Thyroid gland (tissue), 4 donors: ENCODE measurements around the gene OCIAD1. TPM values are rescaled to one million over a fixed set of nuclear protein-coding genes. Genes with fewer than 3 reads are reported as not detected.
A peak's percentile ranks its signal among the peaks of the same experiment; 100 is the strongest.

Source experiments
- DNase-seq, 2 donors: peaks; one replicate each; pipeline ENCODE4 v3.0.0-alpha.2; 2019
- H3K27ac ChIP-seq, 3 donors: fragments of 200-600 bp; sonication (generic); 1 replicate in 2 of 3; 2 replicates in 1 of 3; pipeline ENCODE4 v1.5.1; 2016 to 2019; ENCODE audit warnings: mild to moderate bottlenecking in 1 of 3, moderate library complexity in 1 of 3
- H3K27me3 ChIP-seq: fragments of 200-600 bp; sonication (generic); one replicate; pipeline ENCODE4 v1.5.1; 2019
- H3K36me3 ChIP-seq, 2 donors: fragments of 200-600 bp; sonication (generic); one replicate each; pipeline ENCODE4 v1.5.1; 2016 to 2019
- H3K4me1 ChIP-seq, 2 donors: fragments of 200-600 bp; sonication (generic); one replicate each; pipeline ENCODE4 v1.5.1; 2017 to 2019
- H3K4me3 ChIP-seq, 3 donors: fragments of 200-600 bp; sonication (generic); replicated peaks in 1 of 3; 1 replicate in 2 of 3; 2 replicates in 1 of 3; pipeline ENCODE4 v1.5.1; 2016; ENCODE audit warnings: mild to moderate bottlenecking in 1 of 3
- H3K9me3 ChIP-seq: fragments of 200-600 bp; sonication (generic); one replicate; pipeline ENCODE4 v1.5.1; 2017
- POLR2A ChIP-seq, 2 donors: fragments of 450-650 bp; IDR thresholded peaks; one replicate each; pipeline ENCODE4 v1.6.1; 2017; ENCODE audit warnings: antibody characterized with exemption in 2 of 2, mild to moderate bottlenecking in 2 of 2, moderate library complexity in 1 of 2
- WGBS, 2 donors: methylation state at CpG; one replicate each; pipeline ENCODE4 v1.1.5; 2017; 5-methylcytosine and 5-hydroxymethylcytosine counted together
- intact Hi-C: fragments of 100-400 bp; cut with DNase I; formaldehyde crosslinking; loops from one replicate; pipeline ENCODE4 v1.15.1; 2023
- total RNA-seq, 4 donors: library from RNA; depleted of rRNA; stranded (reverse); fragments of >200 nt; gene quantifications; one replicate each; pipeline ENCODE4 v1.2.3, GENCODE V29; 2016
- TF ChIP-seq, protein P1 (sequence below), 6 experiments: fragments of 200-600 bp in 3 of 6; fragments of 450-650 bp in 3 of 6; sonication (generic) in 3 of 6; IDR thresholded peaks; one replicate each; pipeline ENCODE4 v1.5.1; 2016 to 2019; ENCODE audit warnings: antibody characterized with exemption in 6 of 6, mild to moderate bottlenecking in 2 of 6, inconsistent platforms in 1 of 6, moderate library complexity in 1 of 6

The OCIAD1 gene
- total RNA-seq, 4 donors from 2014 or later, result 150 to 273 (median 213) TPM

DNA sequence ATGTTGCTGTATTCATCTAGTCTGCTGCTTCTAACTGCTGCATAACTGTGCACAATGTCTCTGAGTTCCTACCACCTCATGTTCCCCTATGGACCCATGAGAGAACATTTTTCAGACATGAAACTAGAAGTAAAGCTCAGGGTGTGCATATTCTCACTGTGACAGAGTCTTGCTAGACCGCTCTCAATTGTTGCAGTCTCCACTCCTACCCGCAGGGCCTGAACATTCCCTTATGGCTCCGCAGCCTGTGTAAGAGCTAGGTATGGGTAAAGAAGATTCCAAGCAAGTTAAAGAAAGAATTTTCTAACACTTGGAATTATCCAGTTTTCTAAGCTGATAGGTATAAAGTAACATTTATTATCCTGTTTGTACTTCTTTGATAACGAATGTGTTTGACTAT, 70.3 kb downstream of the OCIAD1 start:
- Histone ChIP-seq H3K4me1 (peaks cover 9% of the 10 kb centered on the region in 2 donors), H3K9me3 (no peaks in the 10 kb centered on the region), H3K4me3 (no peak overlapping the region), H3K27ac (no peak overlapping the region), H3K27me3 (no peaks in the 10 kb centered on the region), H3K36me3 (peaks cover 5 to 33% of the 10 kb centered on the region in 2 donors)
- TF ChIP-seq, protein P1, sequence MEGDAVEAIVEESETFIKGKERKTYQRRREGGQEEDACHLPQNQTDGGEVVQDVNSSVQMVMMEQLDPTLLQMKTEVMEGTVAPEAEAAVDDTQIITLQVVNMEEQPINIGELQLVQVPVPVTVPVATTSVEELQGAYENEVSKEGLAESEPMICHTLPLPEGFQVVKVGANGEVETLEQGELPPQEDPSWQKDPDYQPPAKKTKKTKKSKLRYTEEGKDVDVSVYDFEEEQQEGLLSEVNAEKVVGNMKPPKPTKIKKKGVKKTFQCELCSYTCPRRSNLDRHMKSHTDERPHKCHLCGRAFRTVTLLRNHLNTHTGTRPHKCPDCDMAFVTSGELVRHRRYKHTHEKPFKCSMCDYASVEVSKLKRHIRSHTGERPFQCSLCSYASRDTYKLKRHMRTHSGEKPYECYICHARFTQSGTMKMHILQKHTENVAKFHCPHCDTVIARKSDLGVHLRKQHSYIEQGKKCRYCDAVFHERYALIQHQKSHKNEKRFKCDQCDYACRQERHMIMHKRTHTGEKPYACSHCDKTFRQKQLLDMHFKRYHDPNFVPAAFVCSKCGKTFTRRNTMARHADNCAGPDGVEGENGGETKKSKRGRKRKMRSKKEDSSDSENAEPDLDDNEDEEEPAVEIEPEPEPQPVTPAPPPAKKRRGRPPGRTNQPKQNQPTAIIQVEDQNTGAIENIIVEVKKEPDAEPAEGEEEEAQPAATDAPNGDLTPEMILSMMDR (IDR thresholded peaks at IDR 0.05), result no peak
- TF ChIP-seq POLR2A (IDR thresholded peaks at IDR 0.05), result no peak
- DNase-seq, result no peak
- intact Hi-C loops, result no loop called here
- 95 to 97% methylated on average over 4 of the region's 4 CpGs for WGBS, 2 donors

DNA sequence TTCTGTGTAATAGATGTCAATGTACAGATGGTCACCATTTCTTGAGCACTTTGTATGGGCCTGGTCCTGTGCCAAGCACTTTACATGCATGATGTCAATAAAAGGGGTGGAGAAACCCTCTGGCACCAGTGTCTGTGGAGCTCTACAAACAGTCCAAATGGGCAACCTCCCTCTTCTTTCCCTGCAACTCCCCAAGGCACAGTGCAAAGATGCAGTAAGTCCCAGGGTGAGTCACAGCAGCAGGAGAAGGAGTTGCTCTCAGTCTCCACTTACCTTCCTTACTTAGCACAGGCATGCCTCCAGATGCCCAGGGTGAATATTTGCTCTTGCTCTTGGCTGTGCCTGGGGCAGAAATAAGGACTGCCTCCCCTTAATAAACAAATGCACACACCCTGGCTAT, 71.4 kb downstream of the OCIAD1 start:
- intact Hi-C loops, result no loop called here
- peaks cover 9 to 14% of the 10 kb centered on the region in 2 donors for H3K4me1 ChIP-seq
- no peak for DNase-seq
- no peak overlapping the region for H3K27ac ChIP-seq
- H3K27me3 ChIP-seq, result no peaks in the 10 kb centered on the region
- H3K36me3 ChIP-seq, result peaks cover 5 to 33% of the 10 kb centered on the region in 2 donors
- TF ChIP-seq, protein P1 (IDR thresholded peaks at IDR 0.05), result no peak
- no peak for TF ChIP-seq POLR2A (IDR thresholded peaks at IDR 0.05)
- H3K9me3 ChIP-seq, result no peaks in the 10 kb centered on the region
- no peak overlapping the region for H3K4me3 ChIP-seq

DNA sequence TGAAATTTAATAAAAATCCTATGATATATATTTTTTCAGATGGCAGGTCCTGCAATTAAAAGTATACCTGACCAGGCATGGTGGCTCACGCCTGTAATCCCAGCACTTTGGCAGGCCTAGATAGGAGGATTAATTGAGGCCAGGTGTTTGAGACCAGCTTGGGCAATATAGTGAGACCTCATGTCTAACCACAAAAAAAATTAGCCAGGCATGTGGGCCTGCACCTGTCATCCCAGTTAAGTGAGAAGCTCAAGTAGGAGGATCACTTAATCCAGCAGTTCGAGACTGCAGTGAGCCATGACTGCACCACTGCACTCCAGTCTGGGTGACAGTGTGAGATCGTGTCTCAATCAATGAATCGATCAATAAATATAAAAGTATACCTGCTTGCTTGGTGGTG, 73.2 kb downstream of the OCIAD1 start:
- H3K27ac ChIP-seq, result no peak overlapping the region
- no peaks in the 10 kb centered on the region for H3K9me3 ChIP-seq
- WGBS, 2 donors, result 89 to 92% methylated on average over 4 of the region's 4 CpGs
- TF ChIP-seq, protein P1 (IDR thresholded peaks at IDR 0.05), result no peak
- TF ChIP-seq POLR2A (IDR thresholded peaks at IDR 0.05), result no peak
- H3K36me3 ChIP-seq, result peaks cover 5 to 33% of the 10 kb centered on the region in 2 donors
- DNase-seq, result no peak
- intact Hi-C loops, result no loop called here
- H3K27me3 ChIP-seq, result no peaks in the 10 kb centered on the region
- no peak overlapping the region for H3K4me3 ChIP-seq
- peaks cover 9 to 14% of the 10 kb centered on the region in 2 donors for H3K4me1 ChIP-seq

DNA sequence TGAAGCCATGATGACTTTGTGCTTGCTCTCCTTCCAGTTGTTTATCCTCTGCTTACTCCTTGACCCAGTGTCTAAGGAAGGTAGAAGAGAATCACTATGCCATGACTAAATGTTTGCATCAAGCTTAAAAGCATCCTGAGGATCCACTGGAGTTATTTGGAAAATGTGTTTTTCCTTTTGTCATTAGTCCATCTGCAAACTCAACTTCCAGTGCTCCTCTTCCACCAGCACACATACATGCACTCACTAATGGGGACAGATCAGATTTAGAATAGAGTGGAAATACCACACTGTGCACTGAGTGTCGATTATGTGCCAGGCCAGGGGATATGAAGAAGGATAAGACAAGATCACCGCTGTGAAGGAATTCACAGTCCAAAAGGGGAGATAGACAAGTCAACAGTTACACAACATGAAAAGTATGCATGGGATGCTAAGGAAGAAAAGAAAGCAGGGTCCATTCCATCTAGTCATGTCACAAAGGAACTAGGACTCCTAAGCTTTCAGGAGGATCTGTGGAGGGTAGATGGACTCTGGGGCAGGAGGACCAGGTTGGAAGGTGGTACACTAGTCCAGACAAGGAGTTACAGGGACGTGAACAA, 73.8 kb downstream of the OCIAD1 start:
- TF ChIP-seq POLR2A (IDR thresholded peaks at IDR 0.05), result no peak
- TF ChIP-seq, protein P1 (IDR thresholded peaks at IDR 0.05), result no peak
- intact Hi-C loops, result no loop called here
- no peak overlapping the region for H3K27ac ChIP-seq
- no peaks in the 10 kb centered on the region for H3K9me3 ChIP-seq
- H3K4me3 ChIP-seq, result no peak overlapping the region
- H3K27me3 ChIP-seq, result no peaks in the 10 kb centered on the region
- H3K36me3 ChIP-seq, result peaks cover 5 to 31% of the 10 kb centered on the region in 2 donors
- WGBS, 2 donors, result 97 to 98% methylated on average over 3 of the region's 3 CpGs
- H3K4me1 ChIP-seq, result peaks cover 12 to 14% of the 10 kb centered on the region in 2 donors
- DNase-seq, result no peak

DNA sequence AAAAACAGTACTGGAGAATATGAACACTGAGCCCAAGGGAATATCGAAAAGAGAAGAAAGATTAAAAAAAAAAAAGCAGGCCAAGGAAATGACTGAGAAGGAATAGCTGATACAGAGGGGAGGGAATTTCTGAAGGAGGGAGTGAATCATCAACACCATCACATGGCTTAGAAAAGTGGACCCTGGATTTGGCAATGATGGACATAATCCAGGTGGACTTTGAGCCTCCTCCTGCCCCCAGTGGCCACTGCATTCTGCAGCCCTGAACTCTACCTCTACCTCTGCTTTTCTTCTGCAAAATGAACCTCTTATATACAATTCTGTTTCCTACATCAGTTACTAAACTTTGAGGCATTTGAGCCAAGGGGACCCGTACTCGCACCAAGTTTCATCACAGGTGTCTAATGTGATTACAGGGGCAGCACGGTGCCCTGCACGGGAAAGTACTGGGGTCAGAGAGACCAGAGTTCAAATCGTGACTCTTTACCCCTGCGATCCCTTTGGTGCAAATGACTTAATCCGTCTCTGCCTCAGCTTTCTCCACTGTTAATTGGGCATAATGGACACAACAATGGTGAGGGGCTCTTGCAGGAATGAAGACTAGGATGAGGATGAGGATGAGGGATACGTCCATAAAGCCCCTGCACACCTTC, 74.6 kb downstream of the OCIAD1 start:
- no peak for TF ChIP-seq POLR2A (IDR thresholded peaks at IDR 0.05)
- TF ChIP-seq, protein P1 (IDR thresholded peaks at IDR 0.05), result no peak
- WGBS, 2 donors, result 73 to 77% methylated on average over 9 of the region's 9 CpGs
- Histone ChIP-seq H3K4me3 (peak overlapping the region in 2 of 3 donors; percentile 28 to 77), H3K27me3 (no peaks in the 10 kb centered on the region), H3K36me3 (peaks cover 5 to 25% of the 10 kb centered on the region in 2 donors), H3K9me3 (no peaks in the 10 kb centered on the region), H3K27ac (no peak overlapping the region), H3K4me1 (peaks cover 13 to 14% of the 10 kb centered on the region in 2 donors)
- DNase-seq, result no peak
- intact Hi-C loops, result no loop called here
